Measurements from ENCODE around the gene EVI2A.
"Not testable (repeated sequence)": the region's sequence is repeated elsewhere in the genome, so short reads cannot be mapped to it uniquely, and the experiment has no call there.

Gene EVI2A

DNA sequence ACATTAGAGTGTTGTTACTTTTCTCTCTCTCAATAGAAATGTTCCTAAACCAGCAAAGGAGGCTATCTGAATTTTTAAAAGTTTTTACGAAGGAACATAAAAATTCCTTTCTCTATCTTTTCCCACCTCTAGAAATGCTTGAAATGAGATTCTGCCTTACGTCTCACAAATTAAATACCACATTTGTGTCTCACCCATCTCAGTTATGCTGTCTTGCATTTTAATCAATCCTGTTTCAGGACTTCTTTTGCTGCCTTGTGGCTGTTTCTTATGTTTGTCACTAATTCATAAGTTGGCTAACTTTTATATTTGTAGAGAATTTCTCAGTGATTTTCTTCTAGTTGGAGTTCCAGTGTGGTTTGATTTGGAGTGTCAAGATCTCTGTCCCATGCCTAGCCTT, 27.8 kb downstream of the EVI2A start:
- TF ChIP-seq, protein P1, sequence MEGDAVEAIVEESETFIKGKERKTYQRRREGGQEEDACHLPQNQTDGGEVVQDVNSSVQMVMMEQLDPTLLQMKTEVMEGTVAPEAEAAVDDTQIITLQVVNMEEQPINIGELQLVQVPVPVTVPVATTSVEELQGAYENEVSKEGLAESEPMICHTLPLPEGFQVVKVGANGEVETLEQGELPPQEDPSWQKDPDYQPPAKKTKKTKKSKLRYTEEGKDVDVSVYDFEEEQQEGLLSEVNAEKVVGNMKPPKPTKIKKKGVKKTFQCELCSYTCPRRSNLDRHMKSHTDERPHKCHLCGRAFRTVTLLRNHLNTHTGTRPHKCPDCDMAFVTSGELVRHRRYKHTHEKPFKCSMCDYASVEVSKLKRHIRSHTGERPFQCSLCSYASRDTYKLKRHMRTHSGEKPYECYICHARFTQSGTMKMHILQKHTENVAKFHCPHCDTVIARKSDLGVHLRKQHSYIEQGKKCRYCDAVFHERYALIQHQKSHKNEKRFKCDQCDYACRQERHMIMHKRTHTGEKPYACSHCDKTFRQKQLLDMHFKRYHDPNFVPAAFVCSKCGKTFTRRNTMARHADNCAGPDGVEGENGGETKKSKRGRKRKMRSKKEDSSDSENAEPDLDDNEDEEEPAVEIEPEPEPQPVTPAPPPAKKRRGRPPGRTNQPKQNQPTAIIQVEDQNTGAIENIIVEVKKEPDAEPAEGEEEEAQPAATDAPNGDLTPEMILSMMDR (IDR thresholded peaks at IDR 0.05; ENCODE audit: insufficient read depth, low read depth, low read length, missing control alignments) = no peak
- H3K4me3 ChIP-seq (ENCODE audit: low read depth, low read length) = no peak overlapping the region
- no peak for DNase-seq (ENCODE audit: low read depth)

DNA sequence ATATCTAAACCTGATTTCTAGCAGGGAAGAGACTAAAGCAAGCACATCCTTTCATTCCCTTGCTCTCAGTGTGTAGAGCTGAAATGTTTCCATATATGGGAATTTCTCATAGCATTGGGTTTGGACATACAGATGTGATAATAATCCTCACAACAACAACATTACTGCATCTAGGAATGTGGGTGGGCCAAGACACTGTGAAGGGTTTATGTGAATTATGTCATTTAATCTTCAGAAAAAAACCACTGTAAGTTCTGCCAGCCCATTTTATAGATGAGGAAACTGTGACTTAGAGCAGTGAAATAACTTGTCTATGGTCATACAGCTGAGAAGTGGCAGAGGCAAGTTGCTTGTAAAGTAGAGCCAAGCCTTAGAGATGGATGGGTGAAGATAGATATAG, 29.6 kb downstream of the EVI2A start:
- H3K4me3 ChIP-seq (ENCODE audit: low read depth, low read length) = no peak overlapping the region
- TF ChIP-seq, protein P1 (IDR thresholded peaks at IDR 0.05; ENCODE audit: insufficient read depth, low read depth, low read length, missing control alignments) = no peak
- DNase-seq (ENCODE audit: low read depth) = no peak

DNA sequence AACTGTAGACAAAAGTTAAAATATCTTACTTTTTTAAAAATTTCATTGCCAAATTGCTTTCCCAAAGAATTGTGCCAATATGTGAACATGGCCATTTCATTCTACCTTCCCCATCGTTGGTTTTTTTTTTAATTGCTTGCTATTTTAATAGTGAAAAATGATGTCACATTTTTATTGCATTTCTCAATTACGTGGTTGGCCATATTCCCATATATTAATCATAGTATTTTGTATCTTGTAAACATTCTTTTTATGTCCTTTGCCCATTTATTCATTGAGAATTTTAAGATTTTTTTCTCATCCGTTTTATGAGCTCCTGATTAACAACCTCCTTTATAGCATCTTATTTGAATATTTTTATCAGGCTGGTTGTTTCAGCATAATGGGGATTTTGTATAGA, 31.6 kb downstream of the EVI2A start:
- TF ChIP-seq, protein P1 (IDR thresholded peaks at IDR 0.05; ENCODE audit: insufficient read depth, low read depth, low read length, missing control alignments) = no peak
- no peak for DNase-seq (ENCODE audit: low read depth)
- H3K4me3 ChIP-seq (ENCODE audit: low read depth, low read length) = no peak overlapping the region

DNA sequence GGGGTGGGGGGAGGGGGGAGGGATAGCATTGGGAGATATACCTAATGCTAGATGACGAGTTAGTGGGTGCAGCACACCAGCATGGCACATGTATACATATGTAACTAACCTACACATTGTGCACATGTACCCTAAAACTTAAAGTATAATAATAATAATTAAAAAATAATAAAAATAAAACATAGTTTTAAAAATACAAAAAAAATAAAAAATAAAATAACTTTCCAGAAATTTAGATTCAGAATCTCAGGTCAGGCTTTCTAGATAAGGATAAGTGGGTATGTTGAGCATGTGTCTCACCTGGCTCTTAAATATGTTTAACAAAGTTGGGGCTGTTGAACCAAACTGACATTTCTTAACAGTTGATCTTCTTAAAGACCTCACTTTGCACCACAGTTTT, 33.5 kb downstream of the EVI2A start:
- not testable (repeated sequence) for H3K4me3 ChIP-seq (ENCODE audit: low read depth, low read length); DNase-seq (ENCODE audit: low read depth)

DNA sequence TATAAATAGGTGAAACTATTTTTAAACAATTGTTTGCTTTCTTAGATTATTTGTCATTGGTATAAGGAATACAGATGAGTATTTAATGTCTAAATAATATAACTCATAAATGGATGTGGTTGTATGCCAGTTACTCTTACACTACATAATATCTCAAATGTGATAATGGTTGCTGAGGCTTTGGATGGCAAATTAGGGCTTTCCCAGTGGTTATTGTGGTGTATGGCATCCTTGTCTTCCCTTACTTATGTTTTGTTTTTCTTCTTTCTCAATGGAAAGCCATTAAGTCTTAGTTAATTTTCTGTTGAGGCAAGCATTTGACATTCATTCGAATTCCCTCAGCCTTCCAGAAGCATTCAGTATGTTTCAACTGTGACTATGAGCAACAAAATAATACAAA, 34.8 kb downstream of the EVI2A start:
- DNase-seq (ENCODE audit: low read depth) = no peak
- no peak overlapping the region for H3K4me3 ChIP-seq (ENCODE audit: low read depth, low read length)
- TF ChIP-seq, protein P1 (IDR thresholded peaks at IDR 0.05; ENCODE audit: insufficient read depth, low read depth, low read length, missing control alignments) = no peak

DNA sequence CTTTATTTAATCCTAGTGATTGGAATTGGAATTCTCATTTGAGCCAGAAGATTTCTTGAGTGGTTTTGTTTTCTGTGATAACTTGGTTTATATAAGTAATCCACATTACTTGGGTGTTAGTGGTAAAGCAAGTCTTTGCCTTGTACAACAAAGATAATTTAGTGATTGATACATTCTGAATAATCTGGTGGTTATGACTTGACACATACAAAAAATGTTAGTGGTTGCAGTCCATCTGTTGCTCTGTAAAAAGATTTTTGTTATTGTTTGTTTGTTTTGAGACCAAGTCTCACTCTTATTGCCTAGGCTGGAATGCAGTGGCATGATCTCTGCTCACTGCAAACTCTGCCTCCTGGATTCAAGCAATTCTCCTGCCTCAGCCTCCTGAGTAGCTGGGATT, 37.6 kb downstream of the EVI2A start:
- H3K4me3 ChIP-seq (ENCODE audit: low read depth, low read length) = no peak overlapping the region
- TF ChIP-seq, protein P1 (IDR thresholded peaks at IDR 0.05; ENCODE audit: insufficient read depth, low read depth, low read length, missing control alignments) = no peak
- DNase-seq (ENCODE audit: low read depth) = no peak

DNA sequence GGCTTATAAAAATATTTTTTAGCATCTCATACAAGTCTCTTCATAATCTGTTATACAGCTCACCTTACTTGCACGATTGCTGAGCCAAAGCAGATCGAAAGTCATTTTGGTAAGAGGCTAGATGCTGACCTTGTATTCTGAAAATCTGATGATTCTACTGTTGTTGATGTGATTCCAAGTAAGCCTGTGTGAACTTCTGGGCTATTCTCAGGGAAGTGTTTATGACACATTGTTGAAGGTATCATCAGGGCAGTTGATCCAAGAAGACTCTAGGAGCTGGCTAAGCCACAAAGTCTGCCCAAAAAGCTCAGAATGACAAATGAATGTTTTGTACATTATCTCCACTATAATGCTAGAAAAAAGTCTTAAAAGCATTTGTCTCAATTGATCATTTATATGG, 40.4 kb downstream of the EVI2A start:
- TF ChIP-seq, protein P1 (IDR thresholded peaks at IDR 0.05; ENCODE audit: insufficient read depth, low read depth, low read length, missing control alignments) = no peak
- no peak overlapping the region for H3K4me3 ChIP-seq (ENCODE audit: low read depth, low read length)
- no peak for DNase-seq (ENCODE audit: low read depth)

DNA sequence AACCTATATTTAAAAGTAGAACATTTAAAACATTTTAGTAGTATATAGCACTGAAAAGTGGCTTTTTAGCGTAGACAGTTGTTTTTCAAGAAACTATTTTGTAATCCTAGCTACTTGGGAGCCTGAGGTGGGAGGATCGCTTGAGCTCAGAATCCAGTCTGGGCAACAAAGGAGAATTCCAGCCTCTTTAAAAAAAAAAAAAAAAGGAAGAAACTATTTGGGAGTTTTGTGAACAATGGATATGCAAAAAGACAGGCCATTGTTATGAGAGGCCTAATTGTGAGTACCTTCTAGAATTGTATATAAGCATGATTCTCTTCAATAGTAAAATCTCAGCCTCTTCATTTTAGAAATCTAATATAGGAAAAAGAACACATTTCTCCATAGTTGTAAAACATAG, 42.0 kb downstream of the EVI2A start:
- DNase-seq (ENCODE audit: low read depth) = no peak
- TF ChIP-seq, protein P1 (IDR thresholded peaks at IDR 0.05; ENCODE audit: insufficient read depth, low read depth, low read length, missing control alignments) = no peak

More for the DNA sequence above, 42.0 kb downstream of the EVI2A start:
- no peak overlapping the region for H3K4me3 ChIP-seq (ENCODE audit: low read depth, low read length)
